ENCODE measurements around the gene CDKN2B-AS1.

Gene CDKN2B-AS1

GRCh38 chr9:22008384-22008716, 13.8 kb downstream of the CDKN2B-AS1 start:
- Histone ChIP-seq H3K27ac (ENCODE audit: insufficient read depth, low read depth, low read length, poor library complexity, severe bottlenecking) (no peak overlapping the region), H3K27me3 (ENCODE audit: control insufficient read depth, insufficient read depth, low read length, poor library complexity, severe bottlenecking) (peaks cover 78% of the 10 kb centered on the region), H3K9me3 (ENCODE audit: control insufficient read depth, low read length) (no peaks in the 10 kb centered on the region), H3K4me3 (ENCODE audit: insufficient read depth, low read depth, low read length) (peak overlapping the region; percentile 46), H3K36me3 (ENCODE audit: control insufficient read depth, insufficient read depth, low read length) (no peaks in the 10 kb centered on the region), H3K4me1 (ENCODE audit: control insufficient read depth, insufficient read depth, low read length) (peaks cover 3% of the 10 kb centered on the region)
- 2 to 4% methylated on average over 8 of the region's 8 CpGs for WGBS, 2 experiments

GRCh38 chr9:22008717-22009505, 14.3 kb downstream of the CDKN2B-AS1 start, which contains the start of gene CDKN2B:
Gene CDKN2B (minus strand): TSS chr9:22009305. CDS start chr9:22008953, 352 bp downstream.
- Histone ChIP-seq H3K9me3 (ENCODE audit: control insufficient read depth, low read length) (no peaks in the 10 kb centered on the region), H3K27me3 (ENCODE audit: control insufficient read depth, insufficient read depth, low read length, poor library complexity, severe bottlenecking) (peaks cover 72% of the 10 kb centered on the region), H3K27ac (ENCODE audit: insufficient read depth, low read depth, low read length, poor library complexity, severe bottlenecking) (no peak within 1 kb of the TSS), H3K4me3 (ENCODE audit: insufficient read depth, low read depth, low read length) (peak within 1 kb of the TSS; percentile 46), H3K36me3 (ENCODE audit: control insufficient read depth, insufficient read depth, low read length) (no peaks in the 10 kb centered on the region), H3K4me1 (ENCODE audit: control insufficient read depth, insufficient read depth, low read length) (peaks cover 3% of the 10 kb centered on the region)
- 0% methylated on average over 86 of the region's 86 CpGs for WGBS, 2 experiments

GRCh38 chr9:22009506-22009867, 14.9 kb downstream of the CDKN2B-AS1 start:
- Histone ChIP-seq H3K4me3 (ENCODE audit: insufficient read depth, low read depth, low read length) (peak overlapping the region; percentile 46), H3K9me3 (ENCODE audit: control insufficient read depth, low read length) (no peaks in the 10 kb centered on the region), H3K4me1 (ENCODE audit: control insufficient read depth, insufficient read depth, low read length) (peaks cover 3% of the 10 kb centered on the region), H3K36me3 (ENCODE audit: control insufficient read depth, insufficient read depth, low read length) (no peaks in the 10 kb centered on the region), H3K27me3 (ENCODE audit: control insufficient read depth, insufficient read depth, low read length, poor library complexity, severe bottlenecking) (peaks cover 67% of the 10 kb centered on the region), H3K27ac (ENCODE audit: insufficient read depth, low read depth, low read length, poor library complexity, severe bottlenecking) (no peak overlapping the region)
- 11 to 13% methylated on average over 6 of the region's 6 CpGs for WGBS, 2 experiments

- H3K36me3 ChIP-seq (ENCODE audit: control insufficient read depth, insufficient read depth, low read length), result no peaks in the 10 kb centered on the region
- H3K27me3 ChIP-seq (ENCODE audit: control insufficient read depth, insufficient read depth, low read length, poor library complexity, severe bottlenecking), result peaks cover 51% of the 10 kb centered on the region
- H3K4me1 ChIP-seq (ENCODE audit: control insufficient read depth, insufficient read depth, low read length), result peaks cover 3% of the 10 kb centered on the region
- no peaks in the 10 kb centered on the region for H3K9me3 ChIP-seq (ENCODE audit: control insufficient read depth, low read length)
- no peak overlapping the region for H3K27ac ChIP-seq (ENCODE audit: insufficient read depth, low read depth, low read length, poor library complexity, severe bottlenecking)
- H3K4me3 ChIP-seq (ENCODE audit: insufficient read depth, low read depth, low read length), result no peak overlapping the region
- WGBS, 2 experiments, result 12% methylated on average over 11 of the region's 13 CpGs
These were observed 16.5 kb downstream of the CDKN2B-AS1 start for GRCh38 chr9:22010866-22011625.

- no peaks in the 10 kb centered on the region for H3K4me1 ChIP-seq (ENCODE audit: control insufficient read depth, insufficient read depth, low read length)
- H3K27ac ChIP-seq (ENCODE audit: insufficient read depth, low read depth, low read length, poor library complexity, severe bottlenecking), result no peak overlapping the region
- H3K4me3 ChIP-seq (ENCODE audit: insufficient read depth, low read depth, low read length), result no peak overlapping the region
- WGBS, 2 experiments, result 85 to 98% methylated on average over 3 of the region's 3 CpGs
- H3K9me3 ChIP-seq (ENCODE audit: control insufficient read depth, low read length), result no peaks in the 10 kb centered on the region
- H3K36me3 ChIP-seq (ENCODE audit: control insufficient read depth, insufficient read depth, low read length), result no peaks in the 10 kb centered on the region
- H3K27me3 ChIP-seq (ENCODE audit: control insufficient read depth, insufficient read depth, low read length, poor library complexity, severe bottlenecking), result no peaks in the 10 kb centered on the region
These were observed 27.8 kb downstream of the CDKN2B-AS1 start for GRCh38 chr9:22022396-22022795.

GRCh38 chr9:22026696-22027095, 32.1 kb downstream of the CDKN2B-AS1 start:
- Histone ChIP-seq H3K27ac (ENCODE audit: insufficient read depth, low read depth, low read length, poor library complexity, severe bottlenecking) (no peak overlapping the region), H3K9me3 (ENCODE audit: control insufficient read depth, low read length) (no peaks in the 10 kb centered on the region), H3K4me3 (ENCODE audit: insufficient read depth, low read depth, low read length) (no peak overlapping the region), H3K36me3 (ENCODE audit: control insufficient read depth, insufficient read depth, low read length) (no peaks in the 10 kb centered on the region), H3K27me3 (ENCODE audit: control insufficient read depth, insufficient read depth, low read length, poor library complexity, severe bottlenecking) (no peaks in the 10 kb centered on the region), H3K4me1 (ENCODE audit: control insufficient read depth, insufficient read depth, low read length) (no peaks in the 10 kb centered on the region)
- 73 to 83% methylated on average over 6 of the region's 6 CpGs for WGBS, 2 experiments

GRCh38 chr9:22028394-22028793, 33.8 kb downstream of the CDKN2B-AS1 start:
- Histone ChIP-seq H3K27ac (ENCODE audit: insufficient read depth, low read depth, low read length, poor library complexity, severe bottlenecking) (no peak overlapping the region), H3K4me1 (ENCODE audit: control insufficient read depth, insufficient read depth, low read length) (no peaks in the 10 kb centered on the region), H3K9me3 (ENCODE audit: control insufficient read depth, low read length) (no peaks in the 10 kb centered on the region), H3K27me3 (ENCODE audit: control insufficient read depth, insufficient read depth, low read length, poor library complexity, severe bottlenecking) (no peaks in the 10 kb centered on the region), H3K36me3 (ENCODE audit: control insufficient read depth, insufficient read depth, low read length) (no peaks in the 10 kb centered on the region), H3K4me3 (ENCODE audit: insufficient read depth, low read depth, low read length) (no peak overlapping the region)

- no peak overlapping the region for H3K27ac ChIP-seq (ENCODE audit: insufficient read depth, low read depth, low read length, poor library complexity, severe bottlenecking)
- no peak overlapping the region for H3K4me3 ChIP-seq (ENCODE audit: insufficient read depth, low read depth, low read length)
- no peaks in the 10 kb centered on the region for H3K36me3 ChIP-seq (ENCODE audit: control insufficient read depth, insufficient read depth, low read length)
- 77% methylated on average over 4 of the region's 4 CpGs for WGBS, 2 experiments
- H3K27me3 ChIP-seq (ENCODE audit: control insufficient read depth, insufficient read depth, low read length, poor library complexity, severe bottlenecking), result no peaks in the 10 kb centered on the region
- H3K4me1 ChIP-seq (ENCODE audit: control insufficient read depth, insufficient read depth, low read length), result no peaks in the 10 kb centered on the region
- H3K9me3 ChIP-seq (ENCODE audit: control insufficient read depth, low read length), result no peaks in the 10 kb centered on the region
These were observed 34.6 kb downstream of the CDKN2B-AS1 start for GRCh38 chr9:22029231-22029630.

- no peaks in the 10 kb centered on the region for H3K27me3 ChIP-seq (ENCODE audit: control insufficient read depth, insufficient read depth, low read length, poor library complexity, severe bottlenecking)
- no peaks in the 10 kb centered on the region for H3K4me1 ChIP-seq (ENCODE audit: control insufficient read depth, insufficient read depth, low read length)
- no peaks in the 10 kb centered on the region for H3K9me3 ChIP-seq (ENCODE audit: control insufficient read depth, low read length)
- no peak overlapping the region for H3K27ac ChIP-seq (ENCODE audit: insufficient read depth, low read depth, low read length, poor library complexity, severe bottlenecking)
- 33 to 60% methylated on average over 1 of the region's 1 CpG for WGBS, 2 experiments
- no peaks in the 10 kb centered on the region for H3K36me3 ChIP-seq (ENCODE audit: control insufficient read depth, insufficient read depth, low read length)
- no peak overlapping the region for H3K4me3 ChIP-seq (ENCODE audit: insufficient read depth, low read depth, low read length)
These were observed 35.6 kb downstream of the CDKN2B-AS1 start for GRCh38 chr9:22030101-22030598.

GRCh38 chr9:22031655-22032411, 37.2 kb downstream of the CDKN2B-AS1 start:
- no peak overlapping the region for H3K4me3 ChIP-seq (ENCODE audit: insufficient read depth, low read depth, low read length)
- WGBS, 2 experiments, result 92 to 94% methylated on average over 3 to 4 of the region's 4 CpGs
- H3K27ac ChIP-seq (ENCODE audit: insufficient read depth, low read depth, low read length, poor library complexity, severe bottlenecking), result no peak overlapping the region
- H3K9me3 ChIP-seq (ENCODE audit: control insufficient read depth, low read length), result no peaks in the 10 kb centered on the region
- no peaks in the 10 kb centered on the region for H3K27me3 ChIP-seq (ENCODE audit: control insufficient read depth, insufficient read depth, low read length, poor library complexity, severe bottlenecking)
- no peaks in the 10 kb centered on the region for H3K4me1 ChIP-seq (ENCODE audit: control insufficient read depth, insufficient read depth, low read length)
- H3K36me3 ChIP-seq (ENCODE audit: control insufficient read depth, insufficient read depth, low read length), result no peaks in the 10 kb centered on the region
